Skeletal muscle satellite cell (primary cell): Measurements from ENCODE around the gene PA2G4.

Experiments
- H3K27me3 ChIP-seq: 2 replicates; pipeline ENCODE4 v1.7.0; 2013; ENCODE audit warnings: low read length; ENCODE audit not compliant: control insufficient read depth, insufficient read depth
- H3K36me3 ChIP-seq: 2 replicates; pipeline ENCODE4 v1.7.0; 2013; ENCODE audit warnings: mild to moderate bottlenecking, control low read depth, low read length; ENCODE audit not compliant: insufficient read depth
- H3K4me1 ChIP-seq: 2 replicates; pipeline ENCODE4 v1.7.0; 2013; ENCODE audit warnings: low read length; ENCODE audit not compliant: control insufficient read depth, insufficient read depth
- H3K4me2 ChIP-seq: 2 replicates; pipeline ENCODE4 v1.7.0; 2013; ENCODE audit warnings: mild to moderate bottlenecking, low read length
- H3K4me3 ChIP-seq: 2 replicates; pipeline ENCODE4 v1.7.0; 2013; ENCODE audit warnings: low read length
- H3K9ac ChIP-seq: 2 replicates; pipeline ENCODE4 v1.7.0; 2013; ENCODE audit warnings: mild to moderate bottlenecking, low read depth, low read length, moderate library complexity
- H3K9me3 ChIP-seq: replicated peaks from 2 replicates; pipeline ENCODE4 v1.7.0; 2013; ENCODE audit warnings: mild to moderate bottlenecking, control low read depth, low read length

Gene PA2G4

GRCh38 chr12:56157201-56158028, 53.1 kb downstream of the PA2G4 start:
- Histone ChIP-seq H3K9ac (peak overlapping the region; percentile 74), H3K4me3 (peak overlapping the region; percentile 90), H3K36me3 (peaks cover 37% of the 10 kb centered on the region), H3K27me3 (no peaks in the 10 kb centered on the region), H3K4me1 (peaks cover 46% of the 10 kb centered on the region), H3K9me3 (no peaks in the 10 kb centered on the region), H3K4me2 (peak overlapping the region; percentile 97)

DNA sequence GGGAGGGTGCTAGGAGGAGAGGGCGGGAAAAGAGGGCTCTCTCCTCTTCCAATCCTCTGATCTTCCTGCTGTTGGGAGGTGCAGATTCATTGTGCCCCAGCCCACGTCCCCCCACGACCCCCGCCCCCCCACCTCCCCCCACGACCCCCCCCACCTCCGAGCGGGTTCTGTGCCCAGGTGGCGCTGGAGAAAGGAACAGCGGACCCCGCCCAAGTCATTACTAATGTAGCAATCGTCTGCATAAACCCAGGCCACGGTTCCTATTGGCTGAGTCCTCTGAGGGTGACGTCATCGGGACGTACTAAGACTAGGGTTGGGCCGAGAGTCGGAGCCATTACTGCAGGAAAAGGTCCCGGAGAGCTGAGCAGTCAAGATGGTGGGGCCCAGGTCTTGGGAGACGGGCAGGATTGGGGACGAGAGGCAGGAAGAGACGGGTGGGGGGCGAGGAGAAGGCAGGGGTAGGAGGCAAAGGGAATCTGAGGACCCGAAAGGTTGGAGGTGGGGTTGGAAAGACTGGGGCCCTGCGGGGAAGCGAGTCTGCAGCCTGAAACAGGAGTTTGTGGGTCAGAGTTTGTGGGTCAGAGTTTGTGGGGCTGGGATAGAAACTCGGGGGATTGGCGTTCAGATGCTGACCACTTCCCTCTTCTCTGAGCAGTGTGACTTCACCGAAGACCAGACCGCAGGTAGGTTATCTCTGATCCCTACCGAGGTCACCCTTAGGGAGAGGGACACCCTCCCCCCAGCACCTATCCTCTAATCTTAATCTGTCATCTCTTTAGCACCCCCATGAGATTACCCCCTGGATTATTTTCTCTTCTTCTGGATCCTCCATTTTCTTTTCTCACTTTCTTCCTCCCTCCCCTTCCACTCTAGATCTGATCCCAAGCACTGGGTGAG, 53.9 kb downstream of the PA2G4 start, which contains the start of gene MYL6:
MYL6 (plus strand) TSS at position 331 of the 897 bp plus-strand sequence; CDS start at position 374, 43 bp downstream.
- Histone ChIP-seq H3K4me2 (peak within 1 kb of the TSS; percentile 97), H3K4me3 (peak within 1 kb of the TSS; percentile 90), H3K9ac (peak within 1 kb of the TSS; percentile 97), H3K36me3 (peaks cover 45% of the 10 kb centered on the region), H3K27me3 (no peaks in the 10 kb centered on the region), H3K9me3 (no peaks in the 10 kb centered on the region), H3K4me1 (peaks cover 40% of the 10 kb centered on the region)

DNA sequence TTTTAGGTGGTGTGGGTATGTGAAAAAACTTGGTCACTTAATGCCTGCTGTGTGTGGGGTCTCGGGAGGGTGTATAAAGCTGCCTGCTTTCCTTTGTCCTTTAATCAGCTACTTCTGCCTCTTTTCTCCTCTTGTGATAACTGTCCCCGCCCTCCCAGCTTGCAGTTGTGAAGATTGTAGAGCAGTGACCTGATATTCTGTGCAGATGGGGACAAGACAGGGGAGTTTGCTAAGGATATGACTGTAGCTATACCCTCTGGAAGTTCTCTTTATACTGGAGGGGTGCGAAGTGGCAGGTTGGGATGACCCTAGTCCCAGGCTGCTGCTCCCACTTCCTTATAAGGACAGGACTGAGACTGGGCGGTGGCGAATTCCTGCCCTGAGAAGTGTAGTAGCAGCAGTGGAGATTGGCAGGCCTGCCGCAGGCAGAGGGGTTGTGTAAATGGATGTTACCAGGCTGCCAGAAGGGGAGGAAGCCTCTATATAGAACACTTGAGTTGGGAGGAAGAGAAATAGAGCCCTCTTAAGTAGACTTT, 54.6 kb downstream of the PA2G4 start:
- peak overlapping the region; percentile 97 for H3K4me2 ChIP-seq
- H3K9me3 ChIP-seq = no peaks in the 10 kb centered on the region
- peak overlapping the region; percentile 97 for H3K9ac ChIP-seq
- H3K36me3 ChIP-seq = peaks cover 52% of the 10 kb centered on the region
- peak overlapping the region; percentile 90 for H3K4me3 ChIP-seq
- H3K27me3 ChIP-seq = no peaks in the 10 kb centered on the region
- peaks cover 33% of the 10 kb centered on the region for H3K4me1 ChIP-seq

DNA sequence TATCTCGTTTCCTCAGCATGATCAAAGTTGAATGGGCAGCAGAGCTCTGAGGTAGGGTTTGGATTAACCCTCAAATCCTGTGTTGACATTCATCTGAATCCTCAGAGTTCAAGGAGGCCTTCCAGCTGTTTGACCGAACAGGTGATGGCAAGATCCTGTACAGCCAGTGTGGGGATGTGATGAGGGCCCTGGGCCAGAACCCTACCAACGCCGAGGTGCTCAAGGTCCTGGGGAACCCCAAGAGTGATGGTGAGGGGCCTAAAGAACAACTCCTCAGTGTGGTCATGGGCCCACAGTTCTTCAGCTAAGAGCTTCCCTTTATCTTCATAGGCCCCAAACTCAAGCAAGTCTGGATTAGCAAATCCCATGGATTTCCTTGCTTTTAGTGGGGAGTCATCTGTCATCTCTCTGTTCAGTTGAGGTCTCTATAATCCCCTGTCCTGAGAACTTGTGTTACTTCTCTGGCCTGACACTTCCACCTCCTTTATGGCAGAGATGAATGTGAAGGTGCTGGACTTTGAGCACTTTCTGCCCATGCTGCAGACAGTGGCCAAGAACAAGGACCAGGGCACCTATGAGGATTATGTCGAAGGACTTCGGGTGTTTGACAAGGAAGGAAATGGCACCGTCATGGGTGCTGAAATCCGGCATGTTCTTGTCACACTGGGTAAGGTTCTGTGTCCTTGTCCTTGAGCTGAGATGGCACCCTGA, 55.3 kb downstream of the PA2G4 start:
- Histone ChIP-seq H3K36me3 (peaks cover 59% of the 10 kb centered on the region), H3K4me1 (peaks cover 33% of the 10 kb centered on the region)

DNA sequence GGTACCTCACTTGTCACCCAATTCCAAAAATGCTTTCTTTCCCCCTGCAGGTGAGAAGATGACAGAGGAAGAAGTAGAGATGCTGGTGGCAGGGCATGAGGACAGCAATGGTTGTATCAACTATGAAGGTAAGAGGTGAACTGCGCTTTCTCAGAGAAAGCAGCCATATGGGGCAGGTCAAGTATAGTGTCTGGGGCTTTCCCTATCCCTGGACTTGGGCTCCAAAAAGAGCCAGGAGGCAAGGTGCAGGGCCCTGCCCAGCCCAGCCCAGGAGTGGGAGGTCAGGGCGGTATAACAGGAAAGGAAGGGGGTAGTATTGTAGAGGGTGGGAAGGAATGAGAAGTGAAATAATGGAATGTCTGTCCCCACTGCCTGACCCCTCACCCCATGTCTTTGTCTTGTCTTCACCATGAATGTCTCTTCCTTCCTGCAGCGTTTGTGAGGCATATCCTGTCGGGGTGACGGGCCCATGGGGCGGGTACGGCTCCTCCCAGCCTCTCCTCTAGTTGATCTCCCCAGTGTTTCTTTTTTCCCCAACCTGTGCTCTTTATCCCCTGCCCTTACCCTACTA, 55.9 kb downstream of the PA2G4 start:
- H3K9me3 ChIP-seq = no peaks in the 10 kb centered on the region
- peak overlapping the region; percentile 97 for H3K4me2 ChIP-seq
- peaks cover 64% of the 10 kb centered on the region for H3K36me3 ChIP-seq
- H3K4me1 ChIP-seq = peaks cover 33% of the 10 kb centered on the region
- H3K4me3 ChIP-seq = peak overlapping the region; percentile 90
- H3K27me3 ChIP-seq = no peaks in the 10 kb centered on the region
- H3K9ac ChIP-seq = peak overlapping the region; percentile 97

More for the DNA sequence above, 55.3 kb downstream of the PA2G4 start:
- peak overlapping the region; percentile 90 for H3K4me3 ChIP-seq
- H3K9ac ChIP-seq = peak overlapping the region; percentile 97
- peak overlapping the region; percentile 97 for H3K4me2 ChIP-seq
- no peaks in the 10 kb centered on the region for H3K27me3 ChIP-seq
- no peaks in the 10 kb centered on the region for H3K9me3 ChIP-seq

GRCh38 chr12:56160894-56161689, 56.7 kb downstream of the PA2G4 start:
- H3K9me3 ChIP-seq = no peaks in the 10 kb centered on the region
- H3K9ac ChIP-seq = peak overlapping the region; percentile 97
- H3K4me2 ChIP-seq = peak overlapping the region; percentile 97
- H3K27me3 ChIP-seq = no peaks in the 10 kb centered on the region
- H3K36me3 ChIP-seq = peaks cover 72% of the 10 kb centered on the region
- H3K4me3 ChIP-seq = peak overlapping the region; percentile 90
- H3K4me1 ChIP-seq = peaks cover 33% of the 10 kb centered on the region

- peaks cover 72% of the 10 kb centered on the region for H3K36me3 ChIP-seq
- peak overlapping the region; percentile 97 for H3K4me2 ChIP-seq
- H3K4me3 ChIP-seq = no peak overlapping the region
These were observed 57.5 kb downstream of the PA2G4 start for GRCh38 chr12:56161690-56162351.

GRCh38 chr12:56162468-56163290, 58.3 kb downstream of the PA2G4 start:
- Histone ChIP-seq H3K4me1 (peaks cover 25% of the 10 kb centered on the region), H3K9me3 (no peaks in the 10 kb centered on the region), H3K4me2 (no peak overlapping the region), H3K9ac (no peak overlapping the region), H3K4me3 (no peak overlapping the region), H3K36me3 (peaks cover 77% of the 10 kb centered on the region), H3K27me3 (no peaks in the 10 kb centered on the region)

More at GRCh38 chr12:56161690-56162351, 57.5 kb downstream of the PA2G4 start:
- peaks cover 33% of the 10 kb centered on the region for H3K4me1 ChIP-seq
- no peaks in the 10 kb centered on the region for H3K27me3 ChIP-seq
- H3K9ac ChIP-seq = peak overlapping the region; percentile 97
- H3K9me3 ChIP-seq = no peaks in the 10 kb centered on the region
